Fibroblast of the aortic adventitia (primary cell): ENCODE results near the gene YWHAG. TPM values are rescaled to one million over a fixed set of nuclear protein-coding genes. Genes with fewer than 3 reads are reported as not detected.

Experiments used
- DNase-seq: peaks from one replicate; pipeline ENCODE4 v3.0.0-alpha.2; 2010; ENCODE audit warnings: low read depth
- H3K4me3 ChIP-seq: 2 replicates; pipeline ENCODE4 v1.5.1; 2011; ENCODE audit warnings: low read depth, mild to moderate bottlenecking, control low read depth, low read length, moderate library complexity
- total RNA-seq: library from RNA; depleted of rRNA; stranded (reverse); fragments of >200 nt; gene quantifications from 2 replicates; pipeline ENCODE4 v1.2.3, GENCODE V29; 2012; ENCODE audit warnings: low replicate concordance
- TF ChIP-seq, protein P1 (sequence below): IDR thresholded peaks from 2 replicates; pipeline ENCODE4 v1.5.1; 2011; ENCODE audit warnings: mild to moderate bottlenecking, low read length, control low read depth, inconsistent platforms; ENCODE audit not compliant: insufficient read depth

Gene YWHAG
- total RNA-seq, 1 donor, result 115 TPM

DNA sequence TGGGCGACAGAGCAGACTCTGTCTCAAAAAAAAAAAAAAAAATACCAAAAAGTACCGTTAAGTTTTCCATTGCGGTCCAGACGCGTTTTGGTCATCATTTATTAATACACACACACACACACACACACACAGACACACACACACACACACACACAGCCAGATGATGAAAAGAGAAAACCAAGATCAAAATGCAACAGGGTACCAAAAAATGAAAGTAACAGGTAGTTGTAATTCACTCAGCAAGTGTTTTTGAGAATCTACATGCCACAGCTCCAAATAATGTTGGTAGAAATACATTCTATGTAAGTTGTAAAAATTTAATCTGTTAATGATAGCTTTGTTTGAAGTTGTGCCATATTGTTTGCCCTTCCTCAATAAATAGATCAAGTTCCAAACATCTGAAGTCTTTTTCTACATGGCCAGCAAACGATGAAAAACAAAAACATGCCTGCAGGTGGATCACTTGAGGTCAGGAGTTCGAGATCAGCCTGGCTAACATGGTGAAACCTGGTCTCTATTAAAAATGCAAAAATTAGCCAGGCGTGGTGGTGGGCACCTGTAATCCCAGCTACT lies 9.4 kb downstream of the YWHAG start:
- no peak for DNase-seq
- H3K4me3 ChIP-seq, result no peak overlapping the region
- TF ChIP-seq, protein P1, sequence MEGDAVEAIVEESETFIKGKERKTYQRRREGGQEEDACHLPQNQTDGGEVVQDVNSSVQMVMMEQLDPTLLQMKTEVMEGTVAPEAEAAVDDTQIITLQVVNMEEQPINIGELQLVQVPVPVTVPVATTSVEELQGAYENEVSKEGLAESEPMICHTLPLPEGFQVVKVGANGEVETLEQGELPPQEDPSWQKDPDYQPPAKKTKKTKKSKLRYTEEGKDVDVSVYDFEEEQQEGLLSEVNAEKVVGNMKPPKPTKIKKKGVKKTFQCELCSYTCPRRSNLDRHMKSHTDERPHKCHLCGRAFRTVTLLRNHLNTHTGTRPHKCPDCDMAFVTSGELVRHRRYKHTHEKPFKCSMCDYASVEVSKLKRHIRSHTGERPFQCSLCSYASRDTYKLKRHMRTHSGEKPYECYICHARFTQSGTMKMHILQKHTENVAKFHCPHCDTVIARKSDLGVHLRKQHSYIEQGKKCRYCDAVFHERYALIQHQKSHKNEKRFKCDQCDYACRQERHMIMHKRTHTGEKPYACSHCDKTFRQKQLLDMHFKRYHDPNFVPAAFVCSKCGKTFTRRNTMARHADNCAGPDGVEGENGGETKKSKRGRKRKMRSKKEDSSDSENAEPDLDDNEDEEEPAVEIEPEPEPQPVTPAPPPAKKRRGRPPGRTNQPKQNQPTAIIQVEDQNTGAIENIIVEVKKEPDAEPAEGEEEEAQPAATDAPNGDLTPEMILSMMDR, result no peak

DNA sequence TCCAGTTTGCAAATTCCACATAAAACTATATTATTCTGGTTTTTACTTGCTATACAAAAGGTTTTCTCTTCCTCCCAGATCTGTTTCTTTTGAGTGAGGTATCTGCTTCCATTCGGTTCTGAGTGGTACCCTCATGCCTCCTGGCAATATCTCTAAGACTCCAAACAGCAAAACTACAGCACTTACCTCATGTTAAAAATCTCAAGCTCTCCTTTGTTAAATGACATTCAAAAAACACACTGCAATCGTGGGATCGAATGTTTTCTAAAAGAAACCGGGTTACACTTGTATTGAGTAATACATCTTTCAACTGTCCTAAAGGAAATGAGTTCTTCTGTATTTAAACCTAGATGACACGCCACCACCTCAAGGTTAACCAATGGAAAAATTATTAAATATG lies 11.1 kb downstream of the YWHAG start:
- no peak for DNase-seq
- no peak overlapping the region for H3K4me3 ChIP-seq
- TF ChIP-seq, protein P1, result no peak

DNA sequence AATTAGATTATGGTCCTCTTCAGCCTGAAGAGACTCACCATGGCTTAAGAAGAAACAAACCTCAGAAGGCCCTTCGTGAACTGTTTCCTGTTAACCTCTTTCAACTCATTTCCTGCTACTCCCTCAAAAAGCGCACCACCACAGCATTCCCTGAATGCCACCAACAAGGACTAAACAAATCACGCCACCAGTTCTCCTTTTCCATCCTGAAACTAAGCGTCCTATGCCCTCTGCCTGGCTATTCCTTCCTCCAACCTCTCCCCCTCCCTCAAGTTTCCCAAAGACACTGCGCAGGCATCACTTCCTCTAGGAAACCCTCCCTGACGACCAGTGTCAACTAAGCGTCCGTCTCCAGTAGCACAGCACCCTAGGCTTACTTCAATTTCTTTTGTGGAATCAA lies 12.0 kb downstream of the YWHAG start:
- no peak for DNase-seq
- no peak overlapping the region for H3K4me3 ChIP-seq
- TF ChIP-seq, protein P1, result no peak

DNA sequence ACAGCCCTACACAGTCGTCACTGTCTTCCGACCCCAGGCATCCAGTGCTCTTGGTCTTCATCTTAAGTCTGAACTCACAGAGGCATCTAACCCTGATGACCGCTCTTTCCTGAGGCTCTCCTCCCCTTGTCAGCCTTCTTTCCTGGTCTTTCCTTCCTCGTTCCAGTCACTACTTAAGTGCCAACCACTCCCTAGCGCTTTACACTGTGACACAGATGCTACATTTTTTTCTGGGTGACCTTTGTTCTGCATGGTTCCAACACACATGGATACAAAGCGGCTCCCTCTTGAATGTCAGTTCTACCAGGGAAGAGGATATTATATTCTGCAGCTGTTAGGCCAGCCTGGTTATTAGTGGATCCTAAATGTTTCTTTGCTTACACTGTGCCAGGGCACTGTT lies 12.7 kb downstream of the YWHAG start:
- TF ChIP-seq, protein P1, result no peak
- H3K4me3 ChIP-seq, result no peak overlapping the region
- DNase-seq, result no peak

DNA sequence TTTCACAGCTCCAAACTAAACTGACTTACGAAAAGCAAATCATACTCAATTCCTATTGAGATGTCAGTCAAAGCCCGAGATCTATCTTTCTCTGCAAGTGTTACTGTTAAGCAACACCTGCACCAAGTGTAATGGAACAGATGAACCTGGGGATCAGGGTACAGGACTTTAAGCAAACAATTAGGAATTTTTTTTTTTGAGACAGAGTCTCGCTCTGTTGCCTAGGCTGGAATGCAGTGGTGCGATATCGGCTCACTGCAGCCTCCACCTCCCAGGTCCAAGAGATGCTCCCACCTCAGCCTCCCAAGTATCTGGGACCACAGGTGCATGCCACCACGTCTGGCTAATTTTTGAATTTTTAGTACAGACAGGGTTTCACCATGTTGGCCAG lies 14.9 kb downstream of the YWHAG start:
- no peak overlapping the region for H3K4me3 ChIP-seq
- DNase-seq, result no peak
- TF ChIP-seq, protein P1, result no peak

DNA sequence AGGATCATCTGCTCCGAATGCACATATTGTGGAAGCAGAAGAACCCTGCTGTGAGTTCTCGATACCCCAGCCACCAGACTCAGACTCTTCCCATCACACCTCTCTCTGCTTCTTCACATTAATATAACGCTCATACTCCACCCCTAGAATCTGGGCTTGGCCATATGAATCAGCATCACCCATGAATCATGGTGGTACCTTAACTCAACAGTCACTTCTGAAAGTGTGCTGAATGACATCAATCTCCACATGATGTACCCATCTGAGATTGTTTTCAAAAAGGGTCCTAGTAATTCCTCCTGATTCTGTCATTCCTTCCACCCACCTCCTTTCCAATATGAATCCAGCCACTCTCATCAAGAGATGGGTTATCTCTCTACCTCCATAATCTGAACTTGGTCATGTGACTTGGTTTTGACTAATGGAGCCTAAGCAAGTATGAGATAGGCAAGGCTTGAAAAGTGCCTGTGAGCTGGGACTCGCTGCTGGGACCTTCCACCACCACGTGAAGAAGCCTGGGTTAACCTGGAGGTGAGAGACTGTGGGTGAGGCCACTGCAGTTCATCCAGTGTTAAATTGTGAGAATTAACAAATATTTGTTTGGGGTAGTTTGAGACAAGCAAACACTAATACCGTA lies 15.4 kb downstream of the YWHAG start:
- DNase-seq, result no peak
- TF ChIP-seq, protein P1, result no peak

DNA sequence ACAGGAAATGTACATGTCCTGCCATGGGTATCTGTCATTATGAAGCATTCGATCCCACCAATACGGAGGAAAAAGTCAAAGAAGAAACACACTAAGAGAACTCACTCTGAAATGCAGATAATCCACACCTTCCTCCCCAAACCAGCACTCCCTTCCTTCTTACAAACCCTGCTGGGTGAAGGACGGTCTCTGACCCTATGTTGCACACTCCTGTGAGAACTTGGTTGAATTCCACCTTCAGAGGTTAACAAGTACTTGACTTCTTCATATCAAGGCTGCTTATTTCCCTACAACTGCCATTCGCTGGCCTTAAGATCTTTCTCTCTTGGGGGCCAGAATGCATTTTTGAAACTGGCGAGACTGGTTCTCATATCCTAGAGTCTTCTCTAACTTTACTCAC lies 16.6 kb downstream of the YWHAG start:
- no peak overlapping the region for H3K4me3 ChIP-seq
- TF ChIP-seq, protein P1, result no peak
- DNase-seq, result no peak

More for the DNA sequence above, 15.4 kb downstream of the YWHAG start:
- H3K4me3 ChIP-seq, result no peak overlapping the region
